K562 (cell line): ENCODE results near the gene EIF2AK2. TPM values are rescaled to one million over a fixed set of nuclear protein-coding genes. Genes with fewer than 3 reads are reported as not detected.

Source experiments
- ATAC-seq: fragments of 200-7000 bp; cut with Tn5 transposase; 3 replicates; pipeline ENCODE4 v1.9.1; 2020; ENCODE audit warnings: moderate library complexity
- BruUV-seq: library from RNA; stranded (reverse); fragments of 400-500 nt; replicated peaks from 2 replicates; lab custom pipeline; 2021; lab: Mats Ljungman, UMichigan
- CTCF ChIA-PET: fragments of 300-600 bp; formaldehyde crosslinking; extraction: SDS; loops from one replicate; lab custom pipeline; 2021; ENCODE audit warnings: low intra/inter-chr PET ratio; lab: Yijun Ruan, JAX
- POLR2A ChIA-PET: fragments of 300-600, 350-650 bp; sonication (Branson Sonifier 250); formaldehyde crosslinking; extraction: SDS; loops from one replicate; lab custom pipeline; 2021; ENCODE audit warnings: antibody characterized with exemption, inconsistent platforms; lab: Yijun Ruan, JAX
- DNase-seq, 4 experiments: peaks; one replicate each; pipeline versions ENCODE4 v3.0.0 to v3.0.0-alpha.2; 2011 to 2018; ENCODE audit warnings: low spot score in 3 of 4, mixed read lengths in 3 of 4; ENCODE audit errors: extremely low read depth in 1 of 4
- FAIRE-seq: peaks from 2 replicates; lab custom pipeline; 2011; peaks lifted over from hg19 to GRCh38; lab: Jason Lieb, UNC
- H2AFZ ChIP-seq: 2 replicates; pipeline ENCODE4 v1.6.0; 2011; ENCODE audit warnings: low read depth, low read length, control low read depth, inconsistent platforms
- H3K27ac ChIP-seq: fragments of 200-600 bp; 3 replicates; pipeline ENCODE4 v1.8.0; 2011; ENCODE audit warnings: low read depth, mild to moderate bottlenecking, control low read depth, inconsistent platforms, low read length, moderate library complexity, mixed read lengths; ENCODE audit errors: extremely low read depth
- H3K27me3 ChIP-seq, 2 experiments: fragments of 300-600 bp in 1 of 2; 2 replicates in 1 of 2; 3 replicates in 1 of 2; pipeline versions ENCODE4 v1.6.0 to v1.8.0; 2011; ENCODE audit warnings: inconsistent platforms in 2 of 2, low read length in 2 of 2, mild to moderate bottlenecking in 1 of 2, mixed read lengths in 1 of 2, moderate library complexity in 1 of 2; ENCODE audit not compliant: control insufficient read depth in 2 of 2, insufficient read depth in 2 of 2
- H3K36me3 ChIP-seq: fragments of 300-600 bp; 3 replicates; pipeline ENCODE4 v1.8.0; 2011; ENCODE audit warnings: mild to moderate bottlenecking, low read length, inconsistent platforms; ENCODE audit not compliant: control insufficient read depth, insufficient read depth
- H3K4me1 ChIP-seq, 2 experiments: fragments of 200-600 bp in 1 of 2; replicated peaks in 1 of 2; 2 replicates in 1 of 2; 3 replicates in 1 of 2; pipeline versions ENCODE4 v1.5.1 to v1.8.0; 2011; ENCODE audit warnings: inconsistent platforms in 2 of 2, low read length in 2 of 2, mild to moderate bottlenecking in 1 of 2, mixed read lengths in 1 of 2, moderate library complexity in 1 of 2; ENCODE audit not compliant: control insufficient read depth in 2 of 2, insufficient read depth in 2 of 2
- H3K4me2 ChIP-seq: 2 replicates; pipeline ENCODE4 v1.6.1; 2011; ENCODE audit warnings: low read length, control low read depth, inconsistent platforms, mixed read lengths; ENCODE audit not compliant: insufficient read depth
- H3K4me3 ChIP-seq: fragments of 200-600 bp; sonication (generic), shearing (Covaris generic); 2 replicates; pipeline ENCODE4 v1.5.1; 2016; ENCODE audit warnings: control low read depth, inconsistent platforms
- H3K79me2 ChIP-seq: fragments of 200-600 bp; 3 replicates; pipeline ENCODE4 v1.8.0; 2011; ENCODE audit warnings: low read length, inconsistent platforms; ENCODE audit not compliant: control insufficient read depth, insufficient read depth
- H3K9ac ChIP-seq, 2 experiments: 2 replicates each; pipeline versions ENCODE4 v1.6.0 to v1.6.1; 2011; ENCODE audit warnings: low read depth in 2 of 2, low read length in 2 of 2, control low read depth in 1 of 2, inconsistent platforms in 1 of 2, mild to moderate bottlenecking in 1 of 2, mixed read lengths in 1 of 2; ENCODE audit not compliant: insufficient read depth in 1 of 2
- H3K9me1 ChIP-seq: one replicate; pipeline ENCODE4 v1.6.0; 2011; ENCODE audit warnings: inconsistent platforms, mild to moderate bottlenecking, low read length, moderate library complexity; ENCODE audit not compliant: control insufficient read depth, insufficient read depth
- H3K9me3 ChIP-seq: replicated peaks from 2 replicates; pipeline ENCODE4 v1.5.1; 2011; ENCODE audit warnings: low read depth, low read length, inconsistent platforms; ENCODE audit not compliant: control insufficient read depth, insufficient read depth
- H4K20me1 ChIP-seq: replicated peaks from 2 replicates; pipeline ENCODE4 v1.6.1; 2011; ENCODE audit warnings: low read length, inconsistent platforms, mixed read lengths; ENCODE audit not compliant: control insufficient read depth, insufficient read depth
- CBFB ChIP-seq: sonication (generic); formaldehyde crosslinking; IDR thresholded peaks from 2 replicates; pipeline ENCODE4 v1.4.0; 2020; ENCODE audit warnings: mild to moderate bottlenecking, missing genetic modification reagents
- FOXP1 ChIP-seq: sonication (generic); formaldehyde crosslinking; IDR thresholded peaks from 2 replicates; pipeline ENCODE4 v1.8.0; 2022; ENCODE audit warnings: mild to moderate bottlenecking, missing genetic modification reagents
- KLF16 ChIP-seq: IDR thresholded peaks from 2 replicates; pipeline ENCODE4 v1.6.1; 2016; ENCODE audit warnings: antibody characterized with exemption
- MTA2 ChIP-seq: fragments of 450-650 bp; IDR thresholded peaks from 2 replicates; pipeline ENCODE4 v1.6.1; 2016; ENCODE audit warnings: low read depth
- POLR2G ChIP-seq: fragments of 200-400 bp; formaldehyde crosslinking; IDR thresholded peaks from 2 replicates; pipeline ENCODE4 v1.6.1; 2017; ENCODE audit warnings: low read depth, mild to moderate bottlenecking, antibody characterized with exemption, low read length, moderate library complexity
- RBM39 ChIP-seq: fragments of 200-400 bp; formaldehyde crosslinking; optimal IDR thresholded peaks from 2 replicates; pipeline ENCODE3; 2018; ENCODE audit warnings: low read depth, low read length
- RFX7 ChIP-seq: fragments of 250-450 bp; sonication (Bioruptor Pico); IDR thresholded peaks from 2 replicates; pipeline ENCODE4 v1.5.1; 2021; ENCODE audit warnings: mild to moderate bottlenecking
- ZBED1 ChIP-seq: IDR thresholded peaks from 2 replicates; pipeline ENCODE4 v1.6.1; 2014
- ZNF707 ChIP-seq: fragments of 250-450 bp; sonication (Bioruptor Pico); conservative IDR thresholded peaks from 2 replicates; pipeline ENCODE4 v1.8.0; 2022; ENCODE audit warnings: inconsistent platforms, mild to moderate bottlenecking, moderate library complexity
- ZNF79 ChIP-seq: fragments of 250-450 bp; sonication (Bioruptor Pico); IDR thresholded peaks from 2 replicates; pipeline ENCODE4 v1.4.0; 2020; ENCODE audit warnings: low read depth, mild to moderate bottlenecking, moderate library complexity
- WGBS: fragments of 100-300 bp; shearing (Covaris generic); methylation state at CpG from one replicate; pipeline ENCODE4 v1.1.6; 2016; ENCODE audit warnings: low coverage, mixed read lengths; ENCODE audit not compliant: insufficient coverage; ENCODE audit errors: missing lambda C conversion rate; 5-methylcytosine and 5-hydroxymethylcytosine counted together
- in situ Hi-C: fragments of 300-500 bp; cut with MboI; formaldehyde crosslinking; loops from 4 replicates; pipeline ENCODE4 v1.15.0; 2018; ENCODE audit warnings: inconsistent platforms, mixed read lengths
- intact Hi-C: fragments of 100-400 bp; cut with micrococcal nuclease; formaldehyde crosslinking; loops from 2 replicates; pipeline ENCODE4 v1.14.2; 2022
- polyA plus RNA-seq, 8 experiments: library from polyadenylated mRNA; depleted of rRNA in 4 of 8; stranded (reverse) in 5 of 8; unstranded in 3 of 8; fragments of >200 nt; fragmentation: Nextera tagmentation in 2 of 8; fragmentation: Illumina TruSeq in 1 of 8; extraction: Ambion mirVana in 2 of 8; extraction: Trizol in 1 of 8; gene quantifications; 2 replicates each; pipeline versions ENCODE4 v1.2.1 to v1.2.3, GENCODE V29; 2011 to 2014; ENCODE audit warnings: inconsistent platforms in 1 of 8, missing spikeins in 1 of 8
- total RNA-seq, 7 experiments: library from RNA; depleted of rRNA in 6 of 7; stranded (reverse); fragments of >200 nt in 6 of 7; fragmentation: Illumina TruSeq in 2 of 7; extraction: Trizol in 2 of 7; gene quantifications; 2 replicates each; pipeline versions ENCODE4 v1.2.1 to v1.2.3, GENCODE V29; 2011 to 2021; ENCODE audit warnings: low replicate concordance in 1 of 7
- TF ChIP-seq, protein P1 (sequence below), 2 experiments: fragments of 450-650 bp; IDR thresholded peaks; 2 replicates each; pipeline ENCODE4 v1.6.1; 2016
- TF ChIP-seq, protein P2 (sequence below): fragments of 450-650 bp; IDR thresholded peaks from 2 replicates; pipeline ENCODE4 v1.6.1; 2016; ENCODE audit warnings: borderline replicate concordance
- TF ChIP-seq, protein P3 (sequence below), 2 experiments: fragments of 450-650 bp; conservative IDR thresholded peaks; 2 replicates each; pipeline ENCODE4 v1.6.1; 2017; ENCODE audit warnings: mild to moderate bottlenecking in 2 of 2, moderate library complexity in 2 of 2

The EIF2AK2 gene
- total and polyA plus RNA-seq, 9 of the 15 experiments (the other 6 are each of a cell fraction or from before 2014, with no cell fraction given): 3.8 to 19.5 (median 13.3) TPM

DNA sequence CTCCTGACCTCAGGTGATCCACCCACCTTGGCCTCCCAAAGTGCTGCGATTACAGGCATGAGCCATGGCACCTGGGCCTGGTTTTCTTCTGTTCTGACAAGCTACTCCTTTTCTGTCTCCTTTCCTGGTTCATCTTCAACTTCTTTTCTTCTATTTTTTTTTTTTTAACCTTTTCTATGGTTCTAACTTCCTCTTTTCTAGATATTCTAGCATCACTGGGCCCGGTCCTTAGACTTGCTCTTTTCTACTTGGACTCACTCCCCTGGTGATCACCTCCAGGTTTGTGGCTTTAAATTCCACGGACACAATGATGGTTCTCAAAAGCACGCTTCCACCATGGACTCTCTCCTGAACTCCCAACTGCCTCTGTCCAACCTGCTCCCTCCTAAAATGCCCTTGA, 2.0 kb downstream of the EIF2AK2 start:
- no peak overlapping the region for H2AFZ ChIP-seq

More for the DNA sequence above, 2.0 kb downstream of the EIF2AK2 start:
- Histone ChIP-seq H3K27ac (no peak overlapping the region), H3K4me1 (peaks cover 7 to 18% of the 10 kb centered on the region in 2 experiments), H3K9me1 (no peaks in the 10 kb centered on the region), H3K9ac (no peak overlapping the region), H3K4me2 (no peak overlapping the region), H3K27me3 (no peaks in the 10 kb centered on the region), H3K9me3 (no peaks in the 10 kb centered on the region), H3K79me2 (peaks cover 26% of the 10 kb centered on the region), H4K20me1 (no peaks in the 10 kb centered on the region), H3K4me3 (no peak overlapping the region), H3K36me3 (no peaks in the 10 kb centered on the region)
- in situ Hi-C loops: loop anchor here (10.0 kb wide), 1 partner anchor 720 kb away; no protein-coding TSS in a partner anchor
- DNase-seq (no peak), ATAC-seq (no peak), FAIRE-seq (no peak)
- TF ChIP-seq CBFB (CRISPR knock-in tag) (no peak), MTA2 (no peak), ZNF707 (CRISPR knock-in tag) (no peak), RFX7 (CRISPR knock-in tag) (no peak), ZBED1 (no peak), KLF16 (no peak), POLR2G (no peak), ZNF79 (no peak), FOXP1 (no peak), RBM39 (no peak)
- TF ChIP-seq, protein P1, sequence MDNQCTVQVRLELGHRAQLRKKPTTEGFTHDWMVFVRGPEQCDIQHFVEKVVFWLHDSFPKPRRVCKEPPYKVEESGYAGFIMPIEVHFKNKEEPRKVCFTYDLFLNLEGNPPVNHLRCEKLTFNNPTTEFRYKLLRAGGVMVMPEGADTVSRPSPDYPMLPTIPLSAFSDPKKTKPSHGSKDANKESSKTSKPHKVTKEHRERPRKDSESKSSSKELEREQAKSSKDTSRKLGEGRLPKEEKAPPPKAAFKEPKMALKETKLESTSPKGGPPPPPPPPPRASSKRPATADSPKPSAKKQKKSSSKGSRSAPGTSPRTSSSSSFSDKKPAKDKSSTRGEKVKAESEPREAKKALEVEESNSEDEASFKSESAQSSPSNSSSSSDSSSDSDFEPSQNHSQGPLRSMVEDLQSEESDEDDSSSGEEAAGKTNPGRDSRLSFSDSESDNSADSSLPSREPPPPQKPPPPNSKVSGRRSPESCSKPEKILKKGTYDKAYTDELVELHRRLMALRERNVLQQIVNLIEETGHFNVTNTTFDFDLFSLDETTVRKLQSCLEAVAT (IDR thresholded peaks at IDR 0.05): no peak
- TF ChIP-seq, protein P2, sequence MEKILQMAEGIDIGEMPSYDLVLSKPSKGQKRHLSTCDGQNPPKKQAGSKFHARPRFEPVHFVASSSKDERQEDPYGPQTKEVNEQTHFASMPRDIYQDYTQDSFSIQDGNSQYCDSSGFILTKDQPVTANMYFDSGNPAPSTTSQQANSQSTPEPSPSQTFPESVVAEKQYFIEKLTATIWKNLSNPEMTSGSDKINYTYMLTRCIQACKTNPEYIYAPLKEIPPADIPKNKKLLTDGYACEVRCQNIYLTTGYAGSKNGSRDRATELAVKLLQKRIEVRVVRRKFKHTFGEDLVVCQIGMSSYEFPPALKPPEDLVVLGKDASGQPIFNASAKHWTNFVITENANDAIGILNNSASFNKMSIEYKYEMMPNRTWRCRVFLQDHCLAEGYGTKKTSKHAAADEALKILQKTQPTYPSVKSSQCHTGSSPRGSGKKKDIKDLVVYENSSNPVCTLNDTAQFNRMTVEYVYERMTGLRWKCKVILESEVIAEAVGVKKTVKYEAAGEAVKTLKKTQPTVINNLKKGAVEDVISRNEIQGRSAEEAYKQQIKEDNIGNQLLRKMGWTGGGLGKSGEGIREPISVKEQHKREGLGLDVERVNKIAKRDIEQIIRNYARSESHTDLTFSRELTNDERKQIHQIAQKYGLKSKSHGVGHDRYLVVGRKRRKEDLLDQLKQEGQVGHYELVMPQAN: no peak
- TF ChIP-seq, protein P3, sequence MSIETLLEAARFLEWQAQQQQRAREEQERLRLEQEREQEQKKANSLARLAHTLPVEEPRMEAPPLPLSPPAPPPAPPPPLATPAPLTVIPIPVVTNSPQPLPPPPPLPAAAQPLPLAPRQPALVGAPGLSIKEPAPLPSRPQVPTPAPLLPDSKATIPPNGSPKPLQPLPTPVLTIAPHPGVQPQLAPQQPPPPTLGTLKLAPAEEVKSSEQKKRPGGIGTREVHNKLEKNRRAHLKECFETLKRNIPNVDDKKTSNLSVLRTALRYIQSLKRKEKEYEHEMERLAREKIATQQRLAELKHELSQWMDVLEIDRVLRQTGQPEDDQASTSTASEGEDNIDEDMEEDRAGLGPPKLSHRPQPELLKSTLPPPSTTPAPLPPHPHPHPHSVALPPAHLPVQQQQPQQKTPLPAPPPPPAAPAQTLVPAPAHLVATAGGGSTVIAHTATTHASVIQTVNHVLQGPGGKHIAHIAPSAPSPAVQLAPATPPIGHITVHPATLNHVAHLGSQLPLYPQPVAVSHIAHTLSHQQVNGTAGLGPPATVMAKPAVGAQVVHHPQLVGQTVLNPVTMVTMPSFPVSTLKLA (conservative IDR thresholded peaks at IDR 0.05): no peak
- POLR2A ChIA-PET: no interaction called here
- no TSS peak for BruUV-seq
- WGBS: 86% methylated on average over 3 of the region's 4 CpGs
- intact Hi-C loops: no loop called here
- CTCF ChIA-PET: no interaction called here
